ENCODE results near the gene ATP8A1.
"Not testable (repeated sequence)": the region's sequence is repeated elsewhere in the genome, so short reads cannot be mapped to it uniquely, and the experiment has no call there.

The ATP8A1 gene

GRCh38 chr4:42461216-42461615 is 195.7 kb downstream of the ATP8A1 start:
- not testable (repeated sequence) for DNase-seq

- DNase-seq, result no peak
Measured at GRCh38 chr4:42460043-42460442, 196.9 kb downstream of the ATP8A1 start.

DNA sequence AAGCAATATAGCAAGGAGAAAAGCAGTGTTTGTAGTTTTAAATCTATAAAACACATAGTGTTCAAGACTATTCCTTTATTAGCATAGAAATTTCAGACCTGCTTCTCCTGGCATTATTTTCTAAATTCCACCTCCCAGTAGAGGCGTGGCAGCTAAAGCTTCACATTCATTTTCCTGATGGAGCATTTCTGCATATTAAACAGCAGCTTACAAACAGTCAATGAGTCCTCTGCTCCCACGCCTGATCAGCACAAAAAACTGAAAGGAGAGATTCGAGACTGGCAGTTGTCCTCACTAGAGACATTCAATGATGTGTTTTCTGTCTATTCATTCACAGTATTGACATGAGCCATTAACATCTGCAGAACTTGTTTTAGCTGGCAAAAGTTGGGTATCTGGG is 198.2 kb downstream of the ATP8A1 start:
- DNase-seq, result no peak

DNA sequence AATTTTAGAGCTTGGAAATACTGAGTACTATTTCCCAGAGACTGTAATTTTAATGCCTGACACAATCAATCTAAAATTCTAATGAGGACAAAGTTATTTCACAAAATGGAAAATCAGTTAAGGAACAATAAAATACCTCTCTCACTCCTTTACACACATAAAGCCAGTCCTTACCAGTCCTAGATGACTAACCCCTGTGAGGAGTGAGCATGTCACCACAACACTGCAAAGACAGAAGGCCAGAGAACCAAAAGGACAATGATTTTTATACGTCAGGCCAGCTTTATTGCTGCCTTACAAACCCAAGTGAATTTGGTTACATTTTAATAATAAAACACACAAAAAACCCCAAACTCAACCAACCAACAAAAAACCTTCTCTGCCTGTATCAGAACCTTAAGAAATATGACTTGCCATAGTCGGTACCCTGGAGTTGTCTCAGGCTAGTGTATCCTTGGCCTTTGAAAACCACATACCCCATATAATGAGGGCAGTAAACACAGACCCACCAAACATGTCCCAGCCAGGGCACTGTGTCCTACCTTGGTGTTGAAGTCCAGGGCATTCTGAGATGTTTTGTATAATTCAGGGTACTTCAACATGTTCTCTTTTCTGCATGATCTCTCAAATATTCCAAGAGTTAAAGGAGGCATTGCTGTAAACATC is 202.0 kb downstream of the ATP8A1 start:
- no peak for DNase-seq

DNA sequence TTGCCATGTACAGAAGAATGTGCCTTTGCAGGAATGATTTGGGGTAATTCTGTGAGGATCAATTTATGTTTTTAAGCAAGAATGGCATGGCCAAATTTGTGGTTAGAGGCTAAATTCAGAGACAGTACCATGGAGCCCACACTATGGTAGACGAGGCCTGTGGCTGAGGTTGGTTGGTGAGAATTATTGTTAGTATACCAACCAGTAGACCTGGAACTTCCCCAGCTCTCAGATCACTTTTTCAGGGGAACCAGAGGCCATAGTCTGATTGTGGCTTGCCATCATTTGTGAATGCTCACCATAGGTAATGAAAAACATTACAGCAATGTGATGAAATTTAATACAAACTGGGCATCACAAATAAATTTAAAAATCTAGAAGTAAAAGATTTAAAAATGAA is 203.3 kb downstream of the ATP8A1 start:
- no peak for DNase-seq

GRCh38 chr4:42452823-42453222 is 204.1 kb downstream of the ATP8A1 start:
- no peak for DNase-seq

- DNase-seq, result no peak
Measured at GRCh38 chr4:42446823-42447222, 210.1 kb downstream of the ATP8A1 start.

GRCh38 chr4:42445038-42445437 is 211.9 kb downstream of the ATP8A1 start:
- no peak for DNase-seq

DNA sequence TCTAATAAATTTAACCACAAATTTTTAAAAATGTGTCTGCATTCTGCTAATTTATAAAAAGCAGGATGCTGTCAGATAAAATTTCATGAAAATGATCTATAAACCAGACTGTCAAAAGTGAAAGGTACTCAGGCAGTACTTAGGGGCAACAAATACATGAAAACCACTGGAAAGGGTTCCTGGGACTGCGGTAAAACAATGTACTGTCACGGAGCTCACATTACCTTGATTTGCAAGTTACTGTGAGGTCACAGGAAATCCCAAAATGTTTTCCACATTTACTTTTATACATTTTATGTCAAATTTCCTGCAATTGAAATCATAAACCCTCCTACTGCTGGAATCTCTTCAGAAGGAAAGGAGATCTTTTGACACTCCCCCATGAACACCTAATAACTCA is 214.3 kb downstream of the ATP8A1 start:
- no peak for DNase-seq

- no peak for DNase-seq
Measured at GRCh38 chr4:42440083-42440482, 216.8 kb downstream of the ATP8A1 start.

GRCh38 chr4:42436928-42437565 is 219.9 kb downstream of the ATP8A1 start:
- DNase-seq, result no peak

DNA sequence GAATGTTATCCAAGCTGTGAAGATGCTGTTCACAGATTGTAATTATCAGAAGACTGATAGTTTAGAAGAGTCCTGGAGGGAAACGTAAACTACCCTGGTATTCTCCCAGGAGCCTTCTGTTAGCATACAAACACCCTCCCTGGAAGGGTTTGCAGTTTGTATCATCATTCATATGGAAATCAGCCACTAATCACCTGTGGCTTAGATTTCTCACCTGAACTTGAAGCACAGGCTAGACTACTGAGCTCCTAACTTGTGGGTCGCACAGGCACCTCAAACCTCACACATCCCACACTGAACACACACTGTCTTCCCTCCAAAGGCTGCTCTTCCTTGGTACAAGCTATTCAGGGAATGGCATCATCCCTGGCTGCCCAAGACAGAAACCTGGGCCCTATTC is 228.9 kb downstream of the ATP8A1 start:
- no peak for DNase-seq

DNA sequence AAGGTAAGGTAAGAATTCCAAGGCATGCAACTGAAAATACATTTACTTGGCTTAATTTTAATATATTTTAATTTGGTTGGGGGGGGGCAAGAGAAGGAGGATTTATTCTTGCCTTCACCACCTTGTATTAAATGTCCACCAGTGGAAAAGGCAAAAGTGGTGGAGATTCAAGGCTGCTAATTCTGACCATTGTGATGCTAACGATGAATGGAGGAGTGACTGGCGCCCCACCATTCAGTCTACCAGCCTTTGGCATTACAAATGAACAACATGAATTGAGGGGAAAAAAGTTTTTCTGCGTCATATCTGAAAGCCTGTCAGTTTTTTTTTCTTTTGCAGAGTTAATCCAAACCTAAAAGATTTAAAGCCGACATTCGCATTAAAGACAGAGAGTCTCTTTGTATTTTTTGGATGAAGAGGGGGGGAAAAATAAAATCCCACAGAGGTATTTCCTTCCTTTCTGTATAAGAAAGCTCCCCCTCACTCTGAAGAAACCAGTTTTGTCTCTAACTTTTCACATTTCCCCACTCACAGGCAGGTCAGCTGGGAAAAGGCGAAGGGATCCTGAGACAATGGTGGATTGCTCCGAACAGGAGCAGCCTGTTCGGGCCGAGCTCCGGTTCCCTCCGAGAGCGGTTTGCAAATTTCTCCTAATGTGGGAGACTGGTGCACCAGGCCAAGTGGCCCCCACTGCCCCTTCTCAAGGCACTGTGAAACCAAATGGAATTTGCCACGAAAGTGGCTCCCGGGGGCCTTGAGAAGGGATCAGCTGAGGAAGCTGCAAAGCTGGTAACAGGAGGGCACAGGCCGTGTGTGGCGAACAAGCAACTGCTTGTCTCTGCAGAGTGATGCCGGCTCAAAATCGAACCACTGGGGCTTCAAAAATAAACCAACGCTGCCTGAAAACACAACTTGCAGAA is 231.5 kb downstream of the ATP8A1 start:
- DNase-seq, result no peak

GRCh38 chr4:42420140-42420539 is 236.8 kb downstream of the ATP8A1 start:
- DNase-seq, result no peak

GRCh38 chr4:42417550-42417949 is 239.4 kb downstream of the ATP8A1 start:
- no peak for DNase-seq

DNA sequence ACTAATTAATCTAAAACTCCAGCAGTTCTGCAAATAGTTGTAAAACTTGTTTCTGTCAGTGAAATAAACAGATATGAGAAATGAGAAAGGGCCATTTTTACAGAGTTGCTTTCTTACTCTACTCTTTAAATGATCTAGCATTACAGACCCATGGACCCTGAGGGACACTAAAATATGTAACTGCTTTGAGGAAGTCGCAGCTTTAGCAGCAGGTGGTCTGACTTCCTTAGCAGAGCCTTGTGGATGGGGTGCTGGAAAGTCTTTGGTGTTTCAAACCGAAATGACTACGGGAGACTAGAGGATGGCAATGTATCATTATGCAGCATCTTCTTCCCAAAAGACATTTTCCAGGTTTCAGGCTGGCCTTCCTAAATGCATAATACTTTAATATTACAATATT is 240.9 kb downstream of the ATP8A1 start:
- DNase-seq, result no peak

GRCh38 chr4:42415281-42415680 is 241.6 kb downstream of the ATP8A1 start:
- no peak for DNase-seq

DNA sequence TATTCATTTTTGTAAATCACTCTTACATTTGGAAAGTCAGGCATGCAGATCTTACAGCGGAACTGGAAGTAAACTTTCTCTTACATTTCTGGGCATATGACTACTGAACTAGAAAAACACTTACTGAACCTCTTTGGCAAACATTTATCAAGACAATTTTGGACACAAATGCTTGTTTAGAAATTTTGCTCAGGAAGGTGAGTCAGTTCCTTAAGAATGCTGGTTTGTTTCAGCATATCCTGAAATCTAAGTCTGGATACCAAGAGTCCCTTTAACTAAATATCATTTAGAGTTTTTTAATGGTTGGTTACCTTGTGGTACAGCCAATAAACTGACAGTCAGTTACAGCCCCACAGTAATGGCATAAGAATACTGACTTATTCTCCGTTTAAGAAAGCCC is 244.7 kb downstream of the ATP8A1 start:
- DNase-seq, result no peak

DNA sequence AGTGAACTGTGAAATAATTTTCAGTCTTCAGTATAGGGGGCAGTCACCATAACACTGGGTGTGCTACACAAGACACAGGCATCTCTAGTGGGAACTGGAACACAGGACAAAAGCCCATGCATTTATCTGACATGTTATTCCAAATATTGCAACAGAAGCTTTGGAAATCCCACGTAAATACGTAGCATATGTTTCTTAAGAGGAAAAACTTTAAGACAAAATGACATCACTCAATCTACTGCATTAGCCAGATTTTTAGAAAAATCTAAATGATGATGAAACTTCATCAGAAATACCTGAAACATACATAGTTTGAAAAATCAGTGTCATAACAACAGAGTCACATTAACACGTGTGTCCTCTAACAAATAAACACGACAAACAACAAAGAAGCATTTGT is 245.1 kb downstream of the ATP8A1 start:
- DNase-seq, result no peak

DNA sequence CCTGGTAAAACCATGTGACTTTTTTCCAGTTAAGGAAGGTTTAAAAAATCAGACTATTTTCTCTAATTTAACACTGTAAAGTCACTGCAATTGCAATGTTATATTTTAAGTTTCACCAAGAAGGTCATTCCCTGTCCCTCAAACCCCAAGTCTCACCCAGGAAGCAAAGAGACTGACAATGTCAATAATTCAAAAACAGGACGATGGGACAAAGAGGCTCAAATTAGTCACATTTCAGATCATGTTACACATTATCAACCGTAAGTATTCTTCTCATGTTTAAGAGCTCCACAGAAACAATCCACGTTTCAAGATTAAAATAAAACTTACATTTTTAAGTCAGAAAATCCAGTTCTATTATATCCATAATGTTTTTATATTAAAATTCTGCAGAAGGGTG is 246.5 kb downstream of the ATP8A1 start:
- DNase-seq, result no peak

GRCh38 chr4:42404001-42404400 is 252.9 kb downstream of the ATP8A1 start:
- DNase-seq, result no peak

DNA sequence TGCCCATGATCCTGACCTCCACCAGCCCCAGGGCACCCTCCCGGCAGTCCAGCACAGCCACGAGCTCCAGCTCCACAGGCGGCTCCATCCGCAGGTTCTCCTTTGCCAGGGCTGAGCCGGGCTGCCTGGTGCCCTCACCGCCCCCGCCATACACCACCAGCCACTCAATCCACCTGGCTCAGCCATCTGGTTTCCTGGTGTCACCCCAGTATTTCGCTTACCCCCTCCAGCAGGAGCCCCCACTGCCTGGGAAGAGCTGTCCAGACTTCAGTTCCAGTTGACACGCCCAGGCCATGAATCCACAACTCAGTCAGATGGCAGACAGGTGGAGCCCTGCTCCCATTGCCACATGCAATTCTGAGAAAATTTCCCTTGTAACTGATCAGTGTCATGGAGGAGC is 255.7 kb downstream of the ATP8A1 start:
- DNase-seq, result no peak

- no peak for DNase-seq
Measured at GRCh38 chr4:42399393-42399792, 257.5 kb downstream of the ATP8A1 start.

DNA sequence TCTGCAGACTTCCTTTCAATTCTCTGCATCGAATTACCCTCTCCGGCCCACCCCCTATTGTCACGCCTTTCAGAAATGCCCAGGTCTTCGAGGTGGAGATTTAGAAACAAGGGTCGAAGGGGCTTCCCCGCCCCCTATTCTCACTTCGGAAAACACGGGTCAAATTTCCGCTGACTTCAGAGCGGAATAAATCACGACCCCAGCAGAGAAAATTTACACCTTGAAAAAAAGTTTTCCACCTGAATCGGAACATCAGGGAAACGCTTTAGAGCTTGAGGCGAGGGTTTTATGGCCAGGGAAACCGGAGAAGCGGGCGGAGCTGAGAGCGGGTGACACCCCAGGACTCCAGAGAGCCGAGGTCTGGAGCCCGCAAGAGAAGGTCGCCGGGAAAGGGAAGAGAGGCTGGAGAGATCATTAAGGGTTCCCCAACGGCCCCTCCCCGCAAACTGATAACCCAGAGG is 258.0 kb downstream of the ATP8A1 start:
- DNase-seq, result no peak

All from activated CD4-positive, alpha-beta T cell treated with anti-CD3 and anti-CD28 coated beads, Interleukin-2, amount 50 U/mL, for 1 hour (primary cell).